DMS 273 treated with DMSO at 0.1 percent for 48 hours (cell line): ENCODE measurements around the gene DNAH1.

Experiments used
- DNase-seq: peaks from one replicate; lab custom pipeline; 2025; lab: John Stamatoyannopoulos, UW

DNAH1 gene

DNA sequence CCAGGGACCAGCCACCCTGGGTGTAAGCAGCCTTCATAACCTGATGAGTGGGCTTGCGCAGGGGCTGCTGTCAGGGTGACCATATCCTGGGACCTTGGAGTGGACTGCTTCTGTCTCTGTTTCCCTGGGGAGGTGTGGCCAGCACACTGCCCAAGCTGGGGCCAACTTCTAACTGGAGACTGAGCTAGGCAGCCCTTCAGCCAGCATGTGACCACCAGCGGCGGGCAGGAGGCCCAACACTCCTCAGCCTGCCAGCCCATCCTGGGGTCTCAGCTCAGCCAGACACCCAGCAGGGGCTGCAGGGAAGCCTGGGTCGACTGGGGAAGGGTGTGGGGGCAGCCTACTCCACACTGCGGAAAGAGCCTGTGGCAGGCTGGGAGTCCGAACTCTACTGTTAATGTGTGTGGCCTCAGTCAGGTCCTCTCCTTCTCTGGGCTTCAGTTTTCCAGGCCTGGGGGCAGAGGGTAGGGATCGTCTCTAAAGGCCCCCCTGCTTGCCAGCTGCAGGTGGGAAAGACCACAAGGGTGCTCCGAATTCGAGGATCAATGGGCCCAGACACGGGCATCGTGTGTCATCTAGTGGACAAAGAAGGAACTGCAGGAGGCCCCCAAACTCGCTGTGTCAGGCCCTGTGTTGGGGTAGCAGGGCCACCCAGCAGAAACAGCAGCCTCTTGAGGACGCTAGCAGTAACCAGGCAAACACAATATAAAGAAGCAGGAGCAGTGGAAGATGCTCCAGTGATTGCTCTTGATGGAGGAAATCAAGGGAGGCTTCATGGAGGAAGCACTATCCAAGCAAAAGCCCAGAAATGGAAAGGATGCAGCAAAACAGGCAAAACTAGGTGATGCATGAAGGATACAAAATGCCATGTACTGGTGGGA is 130.8 kb downstream of the DNAH1 start:
- DNase-seq, result no peak

DNA sequence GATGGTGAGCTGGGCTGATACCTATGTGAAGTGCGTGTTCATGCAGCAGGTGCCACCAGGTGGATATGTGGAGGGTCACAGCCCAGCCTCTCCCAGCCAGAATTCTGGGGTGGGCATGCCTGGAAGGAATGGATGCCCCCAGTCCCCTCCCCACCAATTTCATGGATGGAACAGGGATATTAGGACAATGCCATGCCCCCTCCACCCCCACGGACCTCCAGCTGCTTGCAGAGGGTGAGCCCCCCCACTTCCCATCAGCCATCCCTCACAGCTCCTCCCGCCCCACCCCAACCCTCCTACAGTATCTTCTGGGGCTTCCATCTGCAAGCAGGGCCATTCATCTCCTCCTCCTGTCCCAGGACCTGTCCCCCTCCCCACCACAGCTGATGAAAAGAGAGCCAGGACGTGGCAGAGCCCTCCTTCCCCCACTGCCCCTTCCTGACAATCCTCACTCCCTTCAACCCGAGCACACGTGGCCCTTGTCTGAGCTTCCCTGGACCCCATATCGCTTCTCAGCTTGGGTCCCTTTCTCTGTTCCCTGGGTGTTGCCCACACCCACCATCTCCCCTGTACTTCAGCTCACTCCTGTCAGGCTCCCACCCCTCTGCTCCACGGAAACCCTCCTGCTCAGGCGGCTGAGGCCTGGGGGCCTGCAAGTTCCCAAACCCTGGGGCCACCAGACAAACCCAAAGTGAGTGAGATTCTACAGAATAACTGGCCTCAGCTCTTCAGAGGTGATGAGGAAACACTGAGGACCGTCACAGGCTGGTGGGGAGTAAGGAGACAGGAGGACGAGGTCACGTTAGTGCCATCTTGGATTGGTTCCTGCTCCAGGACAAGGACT is 131.6 kb downstream of the DNAH1 start:
- no peak for DNase-seq
